ENCODE measurements around the gene MORN5.
A peak's percentile ranks its signal among the peaks of the same experiment; 100 is the strongest.

MORN5 gene

GRCh38 chr9:122144836-122145591 is 14.7 kb upstream of the MORN5 start:
- no peak for DNase-seq

DNA sequence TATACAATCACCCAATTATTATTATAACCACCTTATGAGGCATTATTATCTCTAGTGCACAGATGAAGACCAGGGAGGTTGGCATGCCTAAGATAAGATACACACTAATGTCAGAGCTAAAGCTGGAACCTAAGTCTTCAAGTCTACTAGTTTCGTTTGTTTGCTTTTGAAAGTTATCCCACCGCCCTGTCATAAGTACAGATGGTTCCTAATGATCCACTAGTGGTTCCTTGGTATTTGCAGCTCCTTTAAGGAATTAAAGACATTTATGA is 14.2 kb upstream of the MORN5 start:
- no peak for DNase-seq

DNA sequence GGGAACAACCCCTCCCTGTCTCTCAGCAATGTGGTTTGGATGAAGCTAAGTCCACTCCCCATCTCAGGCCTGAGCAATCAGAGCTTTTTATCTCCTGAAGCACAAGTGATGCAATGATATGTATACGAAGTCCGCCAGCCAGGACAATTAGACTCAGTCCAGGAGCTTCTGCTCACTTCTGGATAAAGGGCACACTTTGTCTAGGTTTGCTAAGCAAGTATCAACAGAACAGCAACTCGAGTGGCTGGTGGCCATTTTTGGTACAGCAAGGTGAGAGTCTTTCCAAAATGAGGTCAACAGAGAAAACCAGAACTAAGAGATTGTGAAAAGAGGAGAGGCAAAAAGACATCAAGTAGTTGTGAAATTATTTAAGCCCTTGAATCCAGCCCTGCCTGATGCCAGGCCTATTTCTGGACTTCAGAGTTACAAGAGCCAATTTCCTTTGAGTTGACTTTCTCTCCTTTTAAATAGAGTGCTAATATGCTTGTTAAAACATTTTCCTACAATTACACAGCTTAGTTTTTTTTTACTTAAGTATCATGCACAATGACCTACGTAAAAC is 8.4 kb upstream of the MORN5 start:
- no peak for DNase-seq

GRCh38 chr9:122155796-122156195 is 3.9 kb upstream of the MORN5 start:
- DNase-seq = no peak

DNA sequence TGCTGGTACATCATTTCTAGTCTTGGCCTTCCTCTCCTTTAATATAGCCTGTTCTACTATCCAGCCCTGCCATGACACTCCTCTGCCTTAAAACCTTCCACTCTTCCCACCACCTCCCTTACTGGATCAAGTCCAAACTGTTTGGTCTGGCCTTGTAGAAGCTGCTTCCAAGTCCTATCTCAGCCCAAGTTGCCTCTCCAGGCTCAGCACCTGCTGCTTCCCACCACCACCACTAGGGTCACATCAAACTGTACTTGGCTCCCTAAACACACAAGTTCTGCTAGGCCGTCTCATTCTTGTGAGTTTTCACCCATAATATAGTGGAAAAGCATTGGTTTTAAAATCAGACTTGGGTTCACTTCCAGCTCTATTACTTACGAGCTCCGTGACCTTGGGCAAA is 1.5 kb upstream of the MORN5 start:
- DNase-seq = peak; percentile 9

DNA sequence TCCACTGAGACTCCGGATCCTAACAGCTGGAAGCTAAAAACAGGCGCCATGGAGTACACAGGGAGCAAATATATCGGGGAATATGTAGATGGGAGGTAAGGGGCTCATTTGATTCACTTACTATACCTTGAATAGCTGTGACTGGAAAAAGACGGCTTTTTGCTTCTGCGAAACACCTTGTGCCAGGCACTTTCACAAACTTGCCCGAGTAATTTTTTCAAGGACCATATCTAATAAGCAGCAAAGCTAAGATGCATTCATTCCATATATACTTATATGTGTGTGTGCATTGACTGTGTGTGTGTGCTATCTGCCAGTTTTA is 178 bp downstream of the MORN5 start:
- no peak for DNase-seq

DNA sequence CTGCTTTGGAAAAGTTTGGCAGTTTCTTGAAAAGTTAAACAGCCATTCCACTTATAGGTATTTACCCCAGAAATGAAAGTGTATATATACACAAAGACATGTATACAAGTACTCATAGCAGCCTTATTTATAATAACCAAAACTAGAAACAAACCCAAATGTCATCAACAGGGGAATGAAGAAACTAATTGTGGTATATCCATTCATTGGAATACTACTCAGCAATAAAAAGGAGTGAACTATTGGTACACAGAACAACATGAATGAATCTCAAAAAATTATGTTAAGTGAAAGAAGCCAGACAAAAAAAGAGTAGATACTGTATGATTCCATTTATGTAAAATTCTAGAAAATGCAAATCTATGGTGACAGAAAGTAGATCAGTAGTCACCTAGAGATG is 2.7 kb downstream of the MORN5 start:
- no peak for DNase-seq

- DNase-seq = no peak
These were observed 4.6 kb downstream of the MORN5 start for GRCh38 chr9:122164286-122164685.

GRCh38 chr9:122168356-122168755 is 8.6 kb downstream of the MORN5 start:
- no peak for DNase-seq

- DNase-seq = no peak
These were observed 12.4 kb downstream of the MORN5 start for GRCh38 chr9:122172131-122172530.

DNA sequence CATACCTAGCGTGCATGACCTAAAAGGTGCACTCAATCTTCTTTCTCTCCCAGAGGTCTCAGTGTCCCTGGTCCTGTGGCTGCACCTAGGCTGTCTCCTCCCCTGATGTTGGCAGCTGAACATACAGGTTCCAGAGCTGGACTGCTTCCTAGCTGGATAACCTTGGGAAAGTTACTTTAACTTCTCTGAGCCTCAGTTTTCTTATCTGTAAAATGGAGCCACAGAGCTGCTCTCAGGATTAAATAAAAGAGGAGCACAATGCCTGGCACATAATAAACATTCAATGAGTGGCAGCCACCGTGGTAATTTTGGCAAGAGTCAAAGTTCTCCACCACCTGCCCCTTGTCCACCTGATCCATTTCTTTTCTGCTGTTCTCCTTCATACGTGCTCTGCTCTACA is 14.0 kb downstream of the MORN5 start:
- DNase-seq = no peak

DNA sequence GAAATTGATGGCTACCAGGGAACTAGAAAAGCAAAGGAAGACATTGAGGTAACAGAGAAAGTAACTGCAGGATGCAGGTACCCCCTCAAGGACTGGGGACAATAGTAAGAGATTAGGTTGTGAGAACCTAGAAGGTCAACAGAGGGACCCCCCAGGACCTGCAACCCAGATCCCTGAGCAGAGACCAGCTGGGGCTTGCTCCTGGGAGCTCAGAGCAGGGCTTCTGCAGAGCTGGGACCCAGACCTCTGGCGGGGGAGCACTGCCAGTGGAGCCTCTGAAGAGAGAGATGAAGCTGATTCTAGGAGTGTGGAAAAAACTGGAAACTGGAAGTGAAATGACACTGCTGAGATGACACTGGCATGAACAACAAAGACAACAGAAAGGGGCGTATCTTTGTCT is 17.2 kb downstream of the MORN5 start:
- no peak for DNase-seq

- DNase-seq = no peak
These were observed 19.5 kb downstream of the MORN5 start for GRCh38 chr9:122179054-122179689.

- no peak for DNase-seq
These were observed 20.0 kb downstream of the MORN5 start for GRCh38 chr9:122179690-122180074.

GRCh38 chr9:122180633-122181032 is 20.9 kb downstream of the MORN5 start:
- DNase-seq = no peak

GRCh38 chr9:122183501-122183900 is 23.8 kb downstream of the MORN5 start:
- DNase-seq = no peak

GRCh38 chr9:122184551-122184950 is 24.8 kb downstream of the MORN5 start:
- DNase-seq = no peak

GRCh38 chr9:122186301-122186700 is 26.6 kb downstream of the MORN5 start:
- no peak for DNase-seq

- DNase-seq = no peak
These were observed 27.2 kb downstream of the MORN5 start for GRCh38 chr9:122186777-122187470.

GRCh38 chr9:122188369-122188768 is 28.7 kb downstream of the MORN5 start:
- no peak for DNase-seq

DNA sequence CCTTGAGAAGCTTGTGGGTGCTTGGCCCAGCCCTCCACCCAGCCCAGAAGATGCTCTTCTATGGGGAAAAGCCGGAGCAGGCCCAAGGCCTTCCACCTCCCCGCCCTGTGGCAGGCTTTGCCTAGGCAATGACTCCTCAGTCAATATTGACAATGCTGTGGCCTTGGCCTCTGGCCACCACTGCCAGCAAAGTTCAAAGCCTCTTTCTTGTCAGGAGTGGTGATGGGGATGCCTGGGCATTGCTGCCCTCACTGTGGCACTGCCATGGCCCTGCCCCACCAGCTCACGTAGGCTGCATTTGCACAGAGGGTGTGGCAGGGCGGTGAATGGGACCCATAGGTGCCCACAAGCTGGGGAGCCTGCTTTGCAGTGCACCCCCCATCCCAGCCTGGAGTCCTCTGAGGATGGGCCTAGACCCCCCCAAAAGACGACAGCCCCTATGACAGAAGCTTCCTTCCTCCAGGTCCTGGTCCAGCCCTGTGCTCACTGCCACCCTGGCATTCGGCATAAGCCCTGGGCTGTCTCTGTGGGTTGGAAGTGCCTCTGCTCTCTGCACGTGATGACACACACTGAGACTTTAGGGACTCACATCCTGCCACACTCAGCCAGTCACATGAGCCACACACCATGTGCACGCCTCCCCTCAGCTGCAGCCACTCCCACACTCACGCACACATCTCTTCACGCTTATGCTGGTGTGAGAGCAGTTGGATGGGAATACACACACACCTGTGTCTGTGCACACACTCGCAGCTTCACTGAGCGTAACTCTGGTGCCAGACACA is 31.1 kb downstream of the MORN5 start:
- DNase-seq = no peak

DNA sequence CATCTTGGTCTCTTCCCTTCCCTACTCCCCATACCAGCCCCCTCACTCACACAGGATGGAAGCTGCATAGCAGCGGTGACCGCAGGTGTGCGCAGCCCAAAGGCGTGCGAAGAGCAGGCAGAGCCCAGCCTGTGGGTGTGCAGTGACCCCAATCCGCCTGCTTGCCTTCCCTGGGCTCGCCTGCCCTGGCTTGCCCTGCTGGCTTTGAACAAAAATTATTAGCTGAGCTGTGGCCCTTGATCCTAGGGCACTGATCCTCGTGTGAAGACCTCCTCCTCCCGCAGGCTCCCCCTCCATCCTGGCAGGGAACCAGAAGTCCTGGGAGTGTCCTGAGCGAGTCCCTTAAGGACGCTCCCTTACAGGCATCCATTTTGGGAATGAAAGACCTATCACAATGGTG is 31.9 kb downstream of the MORN5 start:
- DNase-seq = no peak

- no peak for DNase-seq
These were observed 32.7 kb downstream of the MORN5 start for GRCh38 chr9:122192261-122192875.

All from NCI-H524 treated with DMSO at 0.1 percent for 48 hours (cell line).